ENCODE measurements around the gene GPR137.

GRCh38 chr11:64264371-64264852 is 21.2 kb upstream of the GPR137 start:
- TF ChIP-seq EZH2phosphoT487 (IDR thresholded peaks at IDR 0.05; ENCODE audit: low read depth, severe bottlenecking, unreplicated experiment) (no peak), EZH2 (IDR thresholded peaks at IDR 0.05; ENCODE audit: borderline replicate concordance) (no peak)
- TF ChIP-seq, protein P1, sequence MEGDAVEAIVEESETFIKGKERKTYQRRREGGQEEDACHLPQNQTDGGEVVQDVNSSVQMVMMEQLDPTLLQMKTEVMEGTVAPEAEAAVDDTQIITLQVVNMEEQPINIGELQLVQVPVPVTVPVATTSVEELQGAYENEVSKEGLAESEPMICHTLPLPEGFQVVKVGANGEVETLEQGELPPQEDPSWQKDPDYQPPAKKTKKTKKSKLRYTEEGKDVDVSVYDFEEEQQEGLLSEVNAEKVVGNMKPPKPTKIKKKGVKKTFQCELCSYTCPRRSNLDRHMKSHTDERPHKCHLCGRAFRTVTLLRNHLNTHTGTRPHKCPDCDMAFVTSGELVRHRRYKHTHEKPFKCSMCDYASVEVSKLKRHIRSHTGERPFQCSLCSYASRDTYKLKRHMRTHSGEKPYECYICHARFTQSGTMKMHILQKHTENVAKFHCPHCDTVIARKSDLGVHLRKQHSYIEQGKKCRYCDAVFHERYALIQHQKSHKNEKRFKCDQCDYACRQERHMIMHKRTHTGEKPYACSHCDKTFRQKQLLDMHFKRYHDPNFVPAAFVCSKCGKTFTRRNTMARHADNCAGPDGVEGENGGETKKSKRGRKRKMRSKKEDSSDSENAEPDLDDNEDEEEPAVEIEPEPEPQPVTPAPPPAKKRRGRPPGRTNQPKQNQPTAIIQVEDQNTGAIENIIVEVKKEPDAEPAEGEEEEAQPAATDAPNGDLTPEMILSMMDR (IDR thresholded peaks at IDR 0.05; ENCODE audit: poor library complexity): no peak

Data from hepatocyte (in vitro differentiated cells).